Mononuclear cell (primary cell): ENCODE measurements around the gene SLC38A3. TPM values are rescaled to one million over a fixed set of nuclear protein-coding genes. Genes with fewer than 3 reads are reported as not detected.

ENCODE experiments used
- H3K27me3 ChIP-seq: 2 replicates; pipeline ENCODE4 v1.6.0; 2011; ENCODE audit warnings: low read length, control low read depth; ENCODE audit not compliant: insufficient read depth
- H3K4me1 ChIP-seq: 2 replicates; pipeline ENCODE4 v1.5.1; 2011; ENCODE audit warnings: mild to moderate bottlenecking, low read length, control low read depth; ENCODE audit not compliant: insufficient read depth
- H3K4me3 ChIP-seq: 2 replicates; pipeline ENCODE4 v1.5.1; 2011; ENCODE audit warnings: mild to moderate bottlenecking, low read length, moderate library complexity
- H3K9me3 ChIP-seq: 2 replicates; pipeline ENCODE4 v1.5.1; 2011; ENCODE audit warnings: low read depth, mild to moderate bottlenecking, control low read depth, low read length
- total RNA-seq: library from RNA; depleted of rRNA; stranded (reverse); fragments of >200 nt; gene quantifications from one replicate; pipeline ENCODE4 v1.2.3, GENCODE V29; 2012

Gene SLC38A3
- total RNA-seq, 1 donor = not detected

DNA sequence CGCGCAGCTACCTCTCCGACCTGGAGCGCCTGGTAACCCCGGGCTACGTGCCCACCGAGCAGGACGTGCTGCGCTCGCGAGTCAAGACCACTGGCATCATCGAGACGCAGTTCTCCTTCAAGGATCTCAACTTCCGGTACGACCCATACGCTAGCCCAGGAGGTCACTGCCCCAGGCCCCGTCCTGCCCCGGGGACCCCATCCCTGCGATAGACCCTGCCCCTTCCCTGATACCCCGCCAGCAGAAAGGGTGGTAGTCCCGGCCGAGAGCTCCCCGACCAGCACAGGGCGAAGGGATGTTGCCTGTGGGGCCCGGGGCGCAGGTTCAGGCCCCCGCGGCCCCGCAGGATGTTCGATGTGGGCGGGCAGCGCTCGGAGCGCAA lies 11.3 kb upstream of the SLC38A3 start:
- H3K9me3 ChIP-seq = no peaks in the 10 kb centered on the region
- peaks cover 26% of the 10 kb centered on the region for H3K4me1 ChIP-seq
- peaks cover 18% of the 10 kb centered on the region for H3K27me3 ChIP-seq
- no peak overlapping the region for H3K4me3 ChIP-seq

DNA sequence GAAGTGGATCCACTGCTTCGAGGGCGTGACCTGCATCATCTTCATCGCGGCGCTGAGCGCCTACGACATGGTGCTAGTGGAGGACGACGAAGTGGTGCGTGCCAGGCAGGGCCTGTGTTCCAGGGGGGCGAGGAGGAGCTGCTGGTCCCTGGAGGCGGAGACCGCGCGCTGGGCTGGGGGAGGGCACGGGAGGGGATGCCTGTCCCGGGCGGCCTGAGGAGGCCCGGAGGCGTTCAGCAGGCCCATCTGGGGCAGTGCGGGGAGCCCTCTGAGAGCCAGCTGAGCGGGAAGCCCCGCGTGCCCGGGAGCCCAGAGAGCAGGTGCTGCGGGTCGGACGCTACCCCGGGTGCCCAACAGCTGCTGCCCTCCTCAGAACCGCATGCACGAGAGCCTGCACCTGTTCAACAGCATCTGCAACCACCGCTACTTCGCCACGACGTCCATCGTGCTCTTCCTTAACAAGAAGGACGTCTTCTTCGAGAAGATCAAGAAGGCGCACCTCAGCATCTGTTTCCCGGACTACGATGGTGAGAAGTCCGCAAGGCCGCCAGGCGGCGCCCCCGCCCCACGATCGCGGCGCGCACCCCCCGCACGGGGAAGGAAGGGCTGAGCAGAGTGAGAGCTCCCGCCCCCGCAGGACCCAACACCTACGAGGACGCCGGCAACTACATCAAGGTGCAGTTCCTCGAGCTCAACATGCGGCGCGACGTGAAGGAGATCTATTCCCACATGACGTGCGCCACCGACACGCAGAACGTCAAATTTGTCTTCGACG lies 10.8 kb upstream of the SLC38A3 start:
- Histone ChIP-seq H3K4me1 (peaks cover 26% of the 10 kb centered on the region), H3K27me3 (peaks cover 18% of the 10 kb centered on the region), H3K4me3 (no peak overlapping the region), H3K9me3 (no peaks in the 10 kb centered on the region)

DNA sequence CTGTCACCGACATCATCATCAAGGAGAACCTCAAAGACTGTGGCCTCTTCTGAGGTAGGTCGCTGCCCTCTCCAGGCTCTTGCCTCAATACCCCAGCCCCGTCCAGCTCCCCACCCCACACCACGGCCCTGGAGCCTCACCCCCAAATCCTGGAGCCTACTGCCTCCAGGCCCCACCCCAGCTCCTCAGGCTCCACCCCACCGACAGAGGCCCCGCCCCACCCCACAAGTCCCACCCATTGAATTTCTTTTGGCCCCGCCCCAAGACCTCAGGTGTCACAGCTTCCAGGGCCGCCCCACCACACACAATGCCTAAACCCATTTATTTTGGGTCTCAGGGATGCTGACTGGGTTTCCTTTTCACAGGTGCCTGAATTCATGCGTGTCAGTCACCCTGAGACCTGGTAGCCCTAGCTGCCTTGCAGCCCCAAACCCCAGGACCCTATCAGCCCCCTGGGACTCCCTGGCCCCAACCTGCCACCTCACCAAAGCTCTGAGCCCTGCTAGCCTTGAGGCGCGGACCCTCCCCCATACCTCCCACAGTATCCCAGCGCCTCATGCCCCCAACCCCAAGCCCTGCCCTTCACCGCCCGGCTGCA lies 10.1 kb upstream of the SLC38A3 start:
- Histone ChIP-seq H3K4me1 (peaks cover 26% of the 10 kb centered on the region), H3K9me3 (no peaks in the 10 kb centered on the region), H3K4me3 (no peak overlapping the region), H3K27me3 (peaks cover 18% of the 10 kb centered on the region)

DNA sequence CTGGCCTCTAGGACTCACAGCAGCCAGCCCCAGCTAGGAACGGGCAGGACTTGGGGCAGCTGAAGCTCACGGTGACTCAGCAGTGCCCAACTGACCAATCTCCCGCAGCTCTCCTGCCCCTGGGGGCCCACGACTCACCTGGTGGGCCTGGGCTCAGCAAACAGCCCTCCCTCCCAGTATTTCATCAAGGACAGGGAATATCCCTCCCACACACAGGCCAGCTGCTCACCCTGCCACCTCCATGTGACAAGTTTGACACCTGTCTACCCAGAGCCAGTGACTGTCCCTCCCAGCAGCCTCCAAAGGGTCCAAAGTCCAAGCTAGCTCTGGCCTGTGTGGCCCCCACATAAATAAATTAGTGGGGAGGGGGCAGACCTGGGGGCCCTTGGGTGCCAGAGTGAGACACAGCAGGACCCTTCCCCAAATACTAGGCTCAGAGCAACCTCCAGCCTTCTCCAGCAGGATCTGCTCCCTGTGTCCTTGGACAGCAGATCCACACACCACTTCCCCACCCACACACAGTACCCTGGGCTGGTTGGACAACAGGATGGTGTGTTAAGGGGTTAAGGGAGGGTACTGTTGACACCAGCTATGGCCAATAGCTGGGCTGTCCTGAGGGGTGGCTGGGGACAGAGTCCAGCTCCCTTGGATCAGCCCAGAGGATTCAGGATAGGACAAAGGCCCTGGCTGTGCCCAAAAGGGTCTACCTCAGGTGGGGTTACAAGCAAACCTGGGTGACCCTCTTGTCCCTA lies 9.4 kb upstream of the SLC38A3 start:
- peaks cover 18% of the 10 kb centered on the region for H3K27me3 ChIP-seq
- H3K9me3 ChIP-seq = no peaks in the 10 kb centered on the region
- peaks cover 26% of the 10 kb centered on the region for H3K4me1 ChIP-seq
- no peak overlapping the region for H3K4me3 ChIP-seq

DNA sequence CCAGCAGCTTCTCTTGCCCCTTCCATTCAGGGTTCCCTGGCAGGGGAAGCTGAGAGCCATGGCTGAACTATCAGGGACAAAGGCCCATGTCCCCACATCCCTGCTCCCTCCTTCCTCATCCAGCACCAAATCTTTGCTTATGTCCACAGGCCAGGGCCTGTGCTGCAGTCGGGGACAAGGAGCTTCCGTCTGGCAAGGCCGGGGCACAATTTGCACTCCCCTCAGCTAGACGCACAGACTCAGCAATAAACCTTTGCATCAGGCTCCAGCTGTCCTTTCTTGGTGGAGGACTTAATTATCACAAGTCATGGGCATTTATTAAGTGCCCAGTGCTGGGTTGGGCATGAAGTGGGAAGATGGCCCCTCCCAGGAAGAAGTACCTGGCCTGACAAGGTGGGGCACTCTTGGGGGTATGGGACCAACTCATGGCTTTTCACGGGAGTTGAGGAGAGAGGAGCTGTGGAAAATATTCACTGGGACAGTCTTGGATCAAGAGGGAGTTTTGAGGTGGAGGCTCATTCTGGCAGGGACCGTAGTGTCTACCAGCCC lies 8.7 kb upstream of the SLC38A3 start:
- Histone ChIP-seq H3K9me3 (no peaks in the 10 kb centered on the region), H3K27me3 (peaks cover 18% of the 10 kb centered on the region), H3K4me1 (peaks cover 19% of the 10 kb centered on the region), H3K4me3 (no peak overlapping the region)

DNA sequence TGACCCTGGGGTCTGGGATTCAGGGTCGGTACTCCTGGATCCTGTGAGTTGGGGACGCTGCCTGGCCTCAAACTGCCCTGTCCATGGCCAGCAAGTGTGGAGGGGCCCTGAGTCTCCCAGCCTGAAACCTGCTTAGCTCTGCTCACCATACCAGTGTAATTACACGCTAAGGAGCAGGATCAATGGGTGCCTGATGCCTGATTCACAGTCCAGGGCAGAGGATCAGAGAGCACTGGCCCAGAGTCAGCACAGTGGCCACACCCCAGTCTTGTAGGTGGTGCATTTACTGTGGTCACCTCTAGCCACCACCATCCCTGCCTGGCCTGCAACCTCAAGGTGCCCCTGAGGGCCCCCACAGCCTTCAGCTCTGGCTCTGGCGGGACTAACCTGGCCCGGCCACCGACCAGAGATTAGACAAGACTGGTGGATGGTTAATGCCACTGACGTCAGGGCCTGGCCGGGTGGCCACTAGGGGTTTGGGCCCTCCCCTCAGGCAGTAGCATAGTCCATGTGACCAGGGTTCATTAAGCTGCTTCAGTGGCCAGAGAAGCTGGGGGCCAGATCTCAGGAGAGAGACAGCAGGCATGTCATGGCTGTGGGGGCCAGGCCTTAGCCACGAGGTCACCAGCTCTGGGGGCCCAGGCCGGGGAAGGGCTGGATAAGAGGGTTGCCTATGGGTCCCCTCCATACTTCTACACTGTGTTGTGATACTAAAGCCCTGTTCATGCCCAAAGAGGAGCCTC lies 3.3 kb upstream of the SLC38A3 start:
- no peaks in the 10 kb centered on the region for H3K9me3 ChIP-seq
- peaks cover 9% of the 10 kb centered on the region for H3K4me1 ChIP-seq
- H3K4me3 ChIP-seq = no peak overlapping the region
- H3K27me3 ChIP-seq = peaks cover 26% of the 10 kb centered on the region

DNA sequence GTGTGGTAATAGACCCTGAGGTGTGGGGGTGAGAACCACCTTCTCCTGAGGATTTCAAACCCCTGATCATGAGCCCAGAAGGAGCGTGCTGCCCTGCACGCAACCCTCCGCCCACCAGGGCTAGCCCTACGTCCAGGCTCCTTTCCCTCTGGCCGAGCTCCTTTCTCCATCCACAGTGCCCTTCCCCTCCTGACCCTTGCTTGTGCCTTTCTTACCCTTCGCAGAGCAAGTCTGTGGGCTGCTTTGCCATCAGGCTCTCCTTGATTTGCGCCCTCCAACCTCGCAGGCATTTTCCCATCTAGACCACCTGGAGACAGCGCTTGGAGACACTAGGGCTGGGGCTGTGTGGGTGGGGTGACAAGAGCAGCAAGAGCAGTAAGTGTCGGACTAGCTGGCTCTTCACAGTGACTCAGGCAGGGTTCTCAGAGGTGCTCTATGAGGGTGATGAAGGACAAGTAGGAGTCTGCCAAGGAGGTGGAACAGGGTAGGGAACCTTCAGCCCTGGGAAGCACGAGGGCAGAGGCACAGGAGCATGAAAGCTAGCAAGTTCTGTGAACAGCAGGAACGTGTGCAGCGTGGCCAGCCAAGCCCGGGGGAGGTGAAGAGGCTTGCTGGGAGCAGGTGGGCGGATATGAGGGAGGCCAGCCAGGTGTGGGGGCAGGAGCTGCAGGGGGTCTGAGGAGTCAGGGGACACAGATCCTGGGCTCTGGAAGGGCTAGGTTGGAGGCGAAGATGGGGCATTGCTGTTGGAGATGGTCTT lies 2.5 kb upstream of the SLC38A3 start:
- Histone ChIP-seq H3K4me1 (peaks cover 9% of the 10 kb centered on the region), H3K9me3 (no peaks in the 10 kb centered on the region), H3K27me3 (peaks cover 30% of the 10 kb centered on the region), H3K4me3 (no peak overlapping the region)

DNA sequence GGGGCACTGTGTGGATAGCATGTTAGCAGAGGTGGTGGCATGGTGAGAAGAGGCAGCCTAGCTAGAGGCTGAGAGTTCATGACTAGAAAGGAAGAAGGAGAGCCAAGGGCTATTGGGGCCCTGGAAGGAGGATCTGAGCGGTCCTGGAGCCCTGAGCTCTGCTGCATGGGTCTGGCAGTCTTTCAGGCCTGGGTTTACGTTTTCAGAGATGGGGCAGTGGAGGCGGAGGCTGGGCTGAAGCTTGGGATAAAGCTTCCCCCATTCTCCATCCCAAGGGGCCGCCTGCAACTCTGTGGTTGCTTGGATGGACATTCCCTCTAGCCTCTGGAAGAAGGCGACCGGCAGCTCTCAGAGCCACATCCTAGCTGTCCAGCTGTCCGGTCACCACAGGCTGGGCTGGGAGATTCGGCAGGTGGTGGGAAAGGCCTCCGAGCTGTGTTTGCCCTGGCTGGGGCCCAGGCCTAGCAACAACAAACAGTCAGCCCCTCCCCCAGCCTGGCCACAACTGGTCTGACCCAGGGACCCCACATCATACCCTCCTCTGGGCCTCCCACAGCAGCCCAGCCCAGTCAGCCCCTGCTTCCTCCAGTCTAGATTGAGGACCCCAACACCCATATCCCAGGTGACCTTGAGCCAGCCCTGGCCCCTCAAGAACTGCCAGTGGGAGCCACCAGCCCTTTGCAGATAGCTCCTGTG lies 1.8 kb upstream of the SLC38A3 start:
- Histone ChIP-seq H3K9me3 (no peaks in the 10 kb centered on the region), H3K27me3 (peaks cover 30% of the 10 kb centered on the region)

DNA sequence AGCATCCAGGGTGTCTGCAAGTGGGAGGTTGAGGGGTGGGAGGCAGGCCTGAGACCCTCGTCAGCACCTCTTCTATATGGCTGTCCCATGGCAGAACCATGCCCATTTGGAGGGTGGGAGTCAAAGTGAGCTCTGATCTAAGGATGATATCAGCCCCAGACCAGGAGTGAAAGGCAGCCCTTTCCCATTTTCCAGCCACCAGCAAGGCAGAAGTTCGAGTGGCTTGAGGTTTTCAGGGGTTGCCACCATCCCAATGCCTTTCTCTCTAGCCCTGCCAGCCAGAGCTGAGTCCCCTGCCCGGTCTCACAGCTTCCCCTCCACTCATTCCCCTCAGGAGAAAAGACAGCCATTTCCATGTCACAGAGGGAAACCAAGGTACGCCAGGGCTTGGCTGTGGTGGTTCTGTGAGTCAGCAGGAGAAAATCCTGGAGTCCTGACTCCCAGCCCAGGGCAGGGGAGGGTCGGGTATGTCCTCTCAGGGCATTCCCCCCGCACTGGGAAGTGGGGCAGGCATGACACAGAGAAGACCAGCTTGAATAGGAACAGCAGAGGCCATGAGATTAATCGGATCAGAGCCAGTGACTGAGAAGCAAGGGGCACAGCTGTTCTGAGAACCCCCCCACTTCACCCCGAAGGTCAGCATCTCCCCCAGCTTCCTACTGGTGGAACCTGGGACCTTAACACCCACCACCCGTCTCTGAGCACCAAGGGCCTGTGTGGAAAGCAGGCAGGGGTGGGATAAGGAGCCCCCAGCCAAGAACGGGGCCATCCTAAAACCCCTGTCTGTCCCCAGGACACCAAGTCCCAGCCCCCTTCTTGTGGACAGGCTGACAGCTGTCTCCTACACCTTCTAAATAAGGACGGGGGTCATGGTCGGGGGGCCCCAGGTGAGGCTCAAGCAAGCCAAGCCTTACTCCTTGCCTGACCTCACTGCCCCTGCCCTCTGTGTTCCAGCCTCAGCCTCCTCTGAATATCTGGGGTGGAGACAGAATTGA lies 965 bp upstream of the SLC38A3 start:
- no peak overlapping the region for H3K4me3 ChIP-seq
- no peaks in the 10 kb centered on the region for H3K9me3 ChIP-seq
- H3K27me3 ChIP-seq = peaks cover 30% of the 10 kb centered on the region
- peaks cover 9% of the 10 kb centered on the region for H3K4me1 ChIP-seq

More for the DNA sequence above, 1.8 kb upstream of the SLC38A3 start:
- no peak overlapping the region for H3K4me3 ChIP-seq
- H3K4me1 ChIP-seq = peaks cover 9% of the 10 kb centered on the region

DNA sequence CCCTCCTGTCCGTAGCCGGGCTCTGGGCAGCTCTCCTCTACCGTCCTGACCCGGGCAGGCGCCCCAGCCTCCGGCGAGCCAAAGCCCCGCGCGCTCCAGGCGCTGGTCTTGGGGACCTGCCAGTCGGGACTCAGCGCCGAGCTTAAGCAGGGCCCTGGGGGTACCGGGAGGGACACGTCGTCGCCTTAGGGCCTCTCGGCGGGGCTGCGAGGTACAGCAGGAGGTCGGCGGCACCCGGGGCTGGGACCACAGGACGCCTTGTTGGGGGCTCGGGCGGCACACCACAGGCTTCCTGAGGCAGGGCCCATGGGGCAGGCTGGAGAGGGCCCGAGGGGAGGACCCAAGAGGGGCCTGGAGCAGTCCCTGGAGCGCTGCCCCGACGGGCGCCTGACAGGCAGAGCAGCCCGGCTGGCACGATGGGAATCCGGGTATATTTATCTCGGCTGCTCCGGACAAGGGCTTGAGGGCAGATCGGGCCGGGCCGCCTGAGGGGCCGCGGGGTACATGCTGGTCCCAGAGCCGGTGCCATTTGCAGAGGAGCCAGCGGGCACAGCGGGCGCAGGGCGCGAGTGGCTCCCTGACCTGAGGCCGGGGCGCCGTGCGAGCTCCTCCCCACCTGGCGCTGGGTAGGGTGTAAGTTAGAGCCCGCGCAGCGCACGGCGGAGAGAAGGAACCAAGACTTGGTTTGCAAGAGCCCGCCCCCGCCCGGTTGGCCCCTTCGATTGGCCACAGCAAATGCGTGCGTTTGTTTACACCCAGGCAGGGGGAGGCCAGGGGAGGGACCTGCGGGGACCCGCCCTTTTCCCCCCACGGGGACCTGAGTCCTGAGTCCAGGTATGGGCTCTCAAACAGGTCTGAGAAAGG lies 574 bp downstream of the SLC38A3 start:
- Histone ChIP-seq H3K9me3 (no peaks in the 10 kb centered on the region), H3K4me3 (no peak overlapping the region), H3K27me3 (peaks cover 30% of the 10 kb centered on the region), H3K4me1 (peaks cover 9% of the 10 kb centered on the region)

DNA sequence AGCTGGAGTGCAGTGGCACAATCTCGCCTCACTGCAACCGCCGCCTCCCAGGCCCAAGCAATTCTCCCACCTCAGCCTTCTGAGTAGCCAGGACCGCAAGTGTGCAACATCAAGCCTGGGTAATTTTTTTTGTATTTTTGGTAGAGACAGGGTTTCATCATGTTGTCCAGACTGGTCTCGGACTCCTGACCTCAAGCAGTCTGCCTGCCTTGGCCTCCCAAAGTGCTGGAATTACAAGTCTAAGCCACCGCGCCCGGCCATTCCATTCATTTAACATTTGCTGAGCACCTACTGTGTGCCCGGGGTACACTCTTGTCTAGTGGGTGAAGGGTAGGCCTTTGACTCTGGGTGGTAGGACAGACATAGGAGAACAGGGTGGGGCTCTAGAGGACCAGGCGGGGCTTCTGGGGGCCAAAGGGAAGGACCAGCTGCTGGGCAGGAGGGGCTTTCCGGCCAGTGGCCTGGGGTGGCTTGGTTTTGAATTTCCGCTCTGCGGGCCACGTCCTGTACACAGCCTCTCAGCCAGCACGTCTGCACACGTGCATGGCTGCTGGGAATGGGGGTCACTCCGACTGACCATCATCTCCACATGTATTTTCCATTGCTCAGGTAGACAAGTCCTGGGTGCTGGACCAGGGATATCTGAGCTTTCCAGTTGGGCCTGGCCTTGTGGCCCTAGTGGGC lies 2.4 kb downstream of the SLC38A3 start:
- H3K27me3 ChIP-seq = peaks cover 30% of the 10 kb centered on the region
- H3K9me3 ChIP-seq = no peaks in the 10 kb centered on the region

More for the DNA sequence above, 2.4 kb downstream of the SLC38A3 start:
- Histone ChIP-seq H3K4me3 (no peak overlapping the region), H3K4me1 (peaks cover 9% of the 10 kb centered on the region)
